Natural killer cell (primary cell): ENCODE measurements around the gene ACSS1. TPM values are rescaled to one million over a fixed set of nuclear protein-coding genes. Genes with fewer than 3 reads are reported as not detected.

Experiments used
- ATAC-seq, 3 donors: fragments of 150-1000 bp in 2 of 3; fragments of 200-7000 bp in 1 of 3; cut with Tn5 transposase; 1 replicate in 1 of 3; 2 replicates in 2 of 3; pipeline ENCODE4 v1.10.0; 2021; ENCODE audit warnings: mild to moderate bottlenecking in 2 of 3, moderate library complexity in 2 of 3
- DNase-seq, 2 donors: peaks; one replicate each; pipeline versions ENCODE4 v3.0.0 to v3.0.0-alpha.2; 2013 to 2021; ENCODE audit warnings: mixed read lengths in 1 of 2
- H3K27ac ChIP-seq: one replicate; pipeline ENCODE4 v1.5.1; 2013; ENCODE audit warnings: mild to moderate bottlenecking, low read length
- H3K27me3 ChIP-seq: one replicate; pipeline ENCODE4 v1.6.1; 2013; ENCODE audit warnings: low read length; ENCODE audit not compliant: control insufficient read depth, insufficient read depth
- H3K36me3 ChIP-seq: one replicate; pipeline ENCODE4 v1.6.1; 2013; ENCODE audit warnings: low read length; ENCODE audit not compliant: control insufficient read depth, insufficient read depth
- H3K4me1 ChIP-seq: one replicate; pipeline ENCODE4 v1.6.1; 2013; ENCODE audit warnings: low read length; ENCODE audit not compliant: control insufficient read depth, insufficient read depth
- H3K4me3 ChIP-seq: one replicate; pipeline ENCODE4 v1.5.1; 2013; ENCODE audit warnings: low read length
- H3K9me3 ChIP-seq: one replicate; pipeline ENCODE4 v1.6.1; 2013; ENCODE audit warnings: low read length; ENCODE audit not compliant: control insufficient read depth, insufficient read depth
- H3K27ac Mint-ChIP-seq, 2 donors: one replicate each; pipeline ENCODE4 v1.8.0; 2022; ENCODE audit warnings: mild to moderate bottlenecking in 2 of 2, mixed read lengths in 2 of 2, moderate library complexity in 1 of 2
- H3K27me3 Mint-ChIP-seq, 2 donors: one replicate each; pipeline ENCODE4 v1.8.0; 2022; ENCODE audit warnings: low read depth in 2 of 2, mixed read lengths in 2 of 2
- H3K36me3 Mint-ChIP-seq: one replicate; pipeline ENCODE4 v1.8.0; 2022; ENCODE audit warnings: mixed read lengths
- H3K4me1 Mint-ChIP-seq, 2 donors: one replicate each; pipeline ENCODE4 v1.8.0; 2022; ENCODE audit warnings: mixed read lengths in 2 of 2
- H3K4me3 Mint-ChIP-seq: one replicate; pipeline ENCODE4 v1.8.0; 2022; ENCODE audit warnings: mild to moderate bottlenecking, moderate library complexity, mixed read lengths
- H3K9me3 Mint-ChIP-seq, 2 donors: one replicate each; pipeline ENCODE4 v1.8.0; 2022; ENCODE audit warnings: mixed read lengths in 2 of 2
- whole genome bisulfite sequencing: methylation state at CpG from one replicate; pipeline ENCODE4 v1.1.7; 2013; ENCODE audit warnings: missing lambda C conversion rate; ENCODE audit not compliant: insufficient coverage; 5-methylcytosine and 5-hydroxymethylcytosine counted together
- intact Hi-C: fragments of 100-400 bp; cut with micrococcal nuclease; formaldehyde crosslinking; loops from one replicate; pipeline ENCODE4 v1.14.2; 2022
- total RNA-seq, 4 donors: library from RNA; stranded (reverse); fragments of 120-200 nt in 1 of 4; gene quantifications; one replicate each; pipeline versions ENCODE4 v1.2.3 to v1.2.4, GENCODE V29; 2013 to 2022
- TF ChIP-seq, protein P1 (sequence below): fragments of 200-600 bp; IDR thresholded peaks from one replicate; pipeline ENCODE4 v1.8.0; 2022; ENCODE audit warnings: antibody characterized with exemption

Gene ACSS1
- total RNA-seq, 3 donors from 2014 or later (not counting 1 experiment from before 2014, with no cell fraction given): 46.3 to 67.4 (median 57.4) TPM

DNA sequence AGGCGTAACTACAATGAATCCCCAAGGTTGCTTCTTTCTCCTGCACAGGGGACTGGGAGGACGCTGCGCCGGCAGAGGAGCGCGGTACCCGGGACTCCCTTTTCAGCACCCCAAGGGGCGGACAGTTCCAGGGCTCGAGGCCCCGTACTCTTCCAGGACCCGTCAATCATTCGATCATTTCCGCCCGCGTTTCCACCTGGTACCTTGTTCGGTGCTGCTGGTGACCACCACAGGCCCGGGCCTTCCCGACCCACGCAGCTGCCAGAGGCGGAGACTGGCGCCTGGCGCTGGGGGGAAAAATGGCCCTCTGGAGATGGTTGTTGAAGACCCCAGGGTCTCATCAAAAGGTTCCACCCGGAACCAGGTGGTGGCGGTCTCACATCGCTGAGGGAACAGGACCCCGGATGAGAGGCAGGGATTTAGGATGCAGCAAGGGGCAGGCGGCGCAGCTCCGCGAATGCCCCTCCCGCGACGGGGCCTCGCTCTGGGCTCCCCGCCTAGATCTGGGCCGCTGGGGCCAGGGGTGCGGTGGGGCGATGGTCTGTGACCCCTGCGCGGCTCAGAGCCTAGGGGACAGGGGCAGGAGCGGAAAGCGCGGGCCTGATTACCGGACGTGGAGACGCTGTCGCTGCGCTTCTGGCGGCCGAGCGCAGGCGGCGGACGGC is 23.3 kb upstream of the ACSS1 start:
- Mint-ChIP-seq H3K9me3 (no peaks in the 10 kb centered on the region), H3K4me3 (no peak overlapping the region), H3K36me3 (no peaks in the 10 kb centered on the region), H3K27ac (no peak overlapping the region), H3K27me3 (peaks cover 57 to 70% of the 10 kb centered on the region in 2 donors), H3K4me1 (peaks cover 4 to 7% of the 10 kb centered on the region in 2 donors)
- Histone ChIP-seq H3K36me3 (no peaks in the 10 kb centered on the region), H3K4me1 (peaks cover 17% of the 10 kb centered on the region), H3K4me3 (no peak overlapping the region), H3K9me3 (peaks cover 3% of the 10 kb centered on the region), H3K27ac (no peak overlapping the region), H3K27me3 (peaks cover 69% of the 10 kb centered on the region)
- DNase-seq (peak in 1 of 2 donors; percentile 68), ATAC-seq (peak in 2 of 3 donors; percentile 63 to 77)
- intact Hi-C loops: no loop called here
- 14% methylated on average over 54 of the region's 54 CpGs for WGBS
- TF ChIP-seq, protein P1, sequence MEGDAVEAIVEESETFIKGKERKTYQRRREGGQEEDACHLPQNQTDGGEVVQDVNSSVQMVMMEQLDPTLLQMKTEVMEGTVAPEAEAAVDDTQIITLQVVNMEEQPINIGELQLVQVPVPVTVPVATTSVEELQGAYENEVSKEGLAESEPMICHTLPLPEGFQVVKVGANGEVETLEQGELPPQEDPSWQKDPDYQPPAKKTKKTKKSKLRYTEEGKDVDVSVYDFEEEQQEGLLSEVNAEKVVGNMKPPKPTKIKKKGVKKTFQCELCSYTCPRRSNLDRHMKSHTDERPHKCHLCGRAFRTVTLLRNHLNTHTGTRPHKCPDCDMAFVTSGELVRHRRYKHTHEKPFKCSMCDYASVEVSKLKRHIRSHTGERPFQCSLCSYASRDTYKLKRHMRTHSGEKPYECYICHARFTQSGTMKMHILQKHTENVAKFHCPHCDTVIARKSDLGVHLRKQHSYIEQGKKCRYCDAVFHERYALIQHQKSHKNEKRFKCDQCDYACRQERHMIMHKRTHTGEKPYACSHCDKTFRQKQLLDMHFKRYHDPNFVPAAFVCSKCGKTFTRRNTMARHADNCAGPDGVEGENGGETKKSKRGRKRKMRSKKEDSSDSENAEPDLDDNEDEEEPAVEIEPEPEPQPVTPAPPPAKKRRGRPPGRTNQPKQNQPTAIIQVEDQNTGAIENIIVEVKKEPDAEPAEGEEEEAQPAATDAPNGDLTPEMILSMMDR: no peak

DNA sequence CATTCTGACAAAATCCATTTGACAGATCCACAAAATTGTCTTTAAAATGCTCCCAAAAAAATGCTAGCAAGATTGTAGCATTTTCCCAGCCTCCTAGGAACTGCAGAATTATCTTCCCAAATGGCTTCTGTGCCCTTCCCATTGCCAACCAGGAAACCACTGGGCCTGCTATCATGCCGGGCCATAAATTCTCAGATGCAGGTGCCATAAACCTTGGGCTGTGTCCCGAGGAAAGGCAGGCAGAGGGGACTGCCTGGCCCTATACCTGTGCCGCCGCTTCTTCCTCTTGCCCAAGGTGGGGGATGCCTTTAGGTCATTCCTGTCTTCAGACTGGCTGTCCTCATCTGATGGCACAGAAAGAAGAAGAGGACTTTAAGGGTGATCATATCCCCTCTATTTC is 21.2 kb upstream of the ACSS1 start:
- H3K4me3 ChIP-seq: no peak overlapping the region
- no peaks in the 10 kb centered on the region for H3K36me3 ChIP-seq
- intact Hi-C loops: no loop called here
- no peak overlapping the region for H3K27ac Mint-ChIP-seq
- DNase-seq: no peak
- no peak for ATAC-seq
- H3K4me3 Mint-ChIP-seq: no peak overlapping the region
- H3K9me3 Mint-ChIP-seq: no peaks in the 10 kb centered on the region
- H3K36me3 Mint-ChIP-seq: no peaks in the 10 kb centered on the region
- TF ChIP-seq, protein P1: no peak
- peaks cover 11% of the 10 kb centered on the region for H3K4me1 ChIP-seq
- peaks cover 59 to 79% of the 10 kb centered on the region in 2 donors for H3K27me3 Mint-ChIP-seq
- peaks cover 3% of the 10 kb centered on the region for H3K9me3 ChIP-seq
- H3K27ac ChIP-seq: no peak overlapping the region
- peaks cover 54% of the 10 kb centered on the region for H3K27me3 ChIP-seq
- whole genome bisulfite sequencing: 72% methylated on average over 4 of the region's 4 CpGs
- peaks cover 4 to 7% of the 10 kb centered on the region in 2 donors for H3K4me1 Mint-ChIP-seq

DNA sequence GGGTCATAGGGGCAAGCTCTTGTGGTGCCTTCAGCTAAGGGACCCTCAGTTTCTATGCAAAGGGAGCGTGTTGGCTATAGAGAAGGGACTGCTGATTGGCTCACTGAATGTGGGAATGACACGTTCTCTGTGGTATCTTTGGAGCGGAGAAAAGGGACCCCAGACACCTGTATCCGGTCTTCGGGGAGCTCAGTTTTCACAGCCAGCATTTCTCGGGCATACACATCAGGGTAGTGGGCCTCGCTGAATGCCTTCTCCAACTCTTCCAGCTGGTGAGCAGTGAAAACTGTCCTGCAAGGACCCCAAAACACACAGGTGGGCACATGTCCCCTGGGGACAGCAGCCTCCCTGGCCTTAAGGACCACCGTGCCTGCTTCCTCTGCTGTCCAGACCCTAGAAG is 20.7 kb upstream of the ACSS1 start:
- no peaks in the 10 kb centered on the region for H3K36me3 Mint-ChIP-seq
- H3K27ac Mint-ChIP-seq: no peak overlapping the region

More for the DNA sequence above, 20.7 kb upstream of the ACSS1 start:
- WGBS: 86% methylated on average over 8 of the region's 8 CpGs
- Mint-ChIP-seq H3K4me3 (no peak overlapping the region), H3K4me1 (peaks cover 4 to 7% of the 10 kb centered on the region in 2 donors), H3K9me3 (no peaks in the 10 kb centered on the region), H3K27me3 (peaks cover 57 to 79% of the 10 kb centered on the region in 2 donors)
- TF ChIP-seq, protein P1: no peak
- H3K27ac ChIP-seq: no peak overlapping the region
- H3K27me3 ChIP-seq: peaks cover 49% of the 10 kb centered on the region
- intact Hi-C loops: no loop called here
- peaks cover 3% of the 10 kb centered on the region for H3K9me3 ChIP-seq
- no peak overlapping the region for H3K4me3 ChIP-seq
- no peaks in the 10 kb centered on the region for H3K36me3 ChIP-seq
- H3K4me1 ChIP-seq: peaks cover 9% of the 10 kb centered on the region
- DNase-seq (no peak), ATAC-seq (no peak)
